ENCODE data around the gene SLC25A21.

Gene SLC25A21

DNA sequence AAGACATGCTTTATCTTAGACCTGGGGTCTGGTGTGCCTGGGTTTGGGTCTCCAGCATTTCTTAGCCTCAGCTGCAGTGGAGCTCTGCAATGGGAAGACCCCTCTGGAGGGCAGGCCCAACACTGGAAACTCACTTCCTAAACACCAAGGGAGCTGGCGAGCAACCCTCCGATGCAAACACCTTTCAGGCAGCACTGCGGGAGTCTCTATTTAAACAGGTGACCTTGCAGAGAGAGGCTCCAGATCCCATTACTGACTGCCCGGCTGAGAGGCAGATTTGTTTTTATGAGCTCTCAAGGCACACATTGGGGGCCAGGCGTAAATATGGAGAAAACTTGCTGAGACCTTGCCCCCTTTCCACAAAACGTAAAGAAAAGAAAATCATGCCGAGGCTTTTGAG, 315.3 kb downstream of the SLC25A21 start:
- no peak for DNase-seq

DNA sequence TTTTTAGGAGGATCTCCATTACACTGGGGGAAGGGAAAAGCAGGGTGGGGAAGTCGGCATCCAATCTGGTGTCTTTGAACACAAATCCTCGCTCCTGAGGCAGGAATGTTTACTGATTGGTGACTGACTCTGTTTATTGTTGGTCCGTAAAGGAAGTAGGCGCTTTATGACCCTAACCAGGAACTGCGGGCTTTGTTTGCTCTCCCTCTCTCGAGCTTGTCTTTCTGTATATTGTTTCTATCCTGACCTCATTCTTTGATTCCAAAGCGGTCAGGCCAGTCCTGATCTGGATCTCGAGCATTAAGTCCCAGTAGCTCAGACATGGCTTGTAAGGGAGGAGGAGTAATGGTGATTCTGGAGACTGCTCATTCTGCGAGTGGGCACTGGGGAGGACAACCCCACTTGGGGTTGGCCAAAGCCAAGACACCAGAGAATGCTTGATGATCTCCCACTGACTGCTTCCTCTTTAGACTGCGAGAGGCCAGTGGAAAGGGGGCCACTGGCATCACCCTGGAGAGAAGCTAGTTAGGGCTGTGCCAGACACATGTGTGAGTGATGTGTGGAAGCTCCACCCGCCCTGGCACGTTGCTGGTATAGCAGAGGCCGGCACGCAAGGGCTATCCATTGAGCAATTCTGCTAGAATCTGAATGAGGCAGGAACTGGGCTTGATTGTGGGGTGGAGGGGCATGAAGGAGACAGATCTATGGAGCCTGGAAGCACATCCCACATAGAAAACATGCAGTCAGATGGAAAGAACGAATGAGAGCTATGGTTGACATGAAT, 316.1 kb downstream of the SLC25A21 start:
- no peak for DNase-seq

DNA sequence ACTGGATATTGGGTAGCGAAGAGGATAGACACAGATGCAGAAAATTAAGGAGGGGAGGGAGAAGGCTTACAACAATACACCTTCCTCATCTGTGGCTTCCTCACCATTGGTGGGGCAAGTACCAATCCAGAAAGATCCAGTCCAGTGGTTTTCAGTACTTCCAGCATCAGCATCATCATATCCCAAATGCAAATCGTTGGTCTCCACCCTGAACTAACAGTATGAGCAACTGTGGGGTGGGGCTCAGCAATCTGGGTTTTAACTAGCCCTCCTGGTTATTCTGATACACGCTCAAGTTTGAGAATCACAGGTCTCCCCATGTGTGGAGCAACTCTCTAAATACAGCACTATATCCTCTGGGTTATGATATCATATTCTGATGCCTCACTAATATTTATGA, 317.0 kb downstream of the SLC25A21 start:
- DNase-seq, result no peak

DNA sequence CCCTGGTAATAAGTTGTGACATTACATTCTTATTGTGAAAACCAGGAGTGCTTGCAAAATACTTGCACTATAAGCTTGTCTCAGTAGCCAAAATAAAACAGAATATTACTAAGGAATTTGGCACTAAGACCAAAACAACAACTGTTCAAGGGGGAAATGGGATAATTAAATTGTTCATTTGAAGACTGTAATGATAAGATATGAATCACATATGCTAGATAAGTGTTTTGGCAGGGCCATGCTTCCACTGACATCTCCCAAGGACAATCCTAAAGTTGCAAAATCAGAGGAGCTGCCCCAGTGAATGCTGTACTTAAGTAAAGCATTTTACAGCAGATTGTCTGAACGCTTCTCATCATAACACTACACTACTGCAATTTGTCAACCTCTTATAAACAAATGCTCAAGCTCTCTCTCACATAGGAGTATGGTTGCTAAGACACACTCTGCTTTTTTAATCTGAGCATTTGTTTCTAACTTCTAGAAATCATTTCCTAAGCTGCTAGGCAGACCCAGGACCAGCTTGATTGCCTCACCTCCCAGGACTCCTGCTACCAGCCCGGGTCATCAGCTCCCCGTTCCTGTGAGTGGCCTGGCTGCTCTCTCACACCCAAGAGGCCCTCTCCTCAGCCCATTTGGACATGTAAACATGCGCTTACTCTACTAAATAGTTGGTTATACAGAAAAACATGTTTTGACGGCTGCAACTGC, 319.3 kb downstream of the SLC25A21 start:
- DNase-seq, result no peak

DNA sequence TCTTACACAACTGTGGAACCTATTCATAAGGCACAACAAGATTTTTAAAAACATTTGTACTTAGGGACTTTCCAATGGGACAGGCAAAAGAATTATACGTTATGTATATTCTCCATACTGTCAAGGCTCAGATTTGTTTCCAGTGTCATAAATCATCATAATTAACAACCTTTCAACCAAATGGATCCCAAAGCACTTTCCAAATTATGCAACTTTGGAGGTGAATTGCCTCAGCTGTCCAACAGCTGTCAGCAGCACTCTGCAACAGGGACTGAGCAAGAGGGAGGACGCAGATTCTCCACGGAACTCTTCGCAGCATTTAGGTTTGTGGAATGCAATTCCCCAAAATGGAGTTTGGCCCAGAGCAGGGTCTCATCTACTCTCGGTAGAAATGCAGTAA, 324.2 kb downstream of the SLC25A21 start:
- no peak for DNase-seq

DNA sequence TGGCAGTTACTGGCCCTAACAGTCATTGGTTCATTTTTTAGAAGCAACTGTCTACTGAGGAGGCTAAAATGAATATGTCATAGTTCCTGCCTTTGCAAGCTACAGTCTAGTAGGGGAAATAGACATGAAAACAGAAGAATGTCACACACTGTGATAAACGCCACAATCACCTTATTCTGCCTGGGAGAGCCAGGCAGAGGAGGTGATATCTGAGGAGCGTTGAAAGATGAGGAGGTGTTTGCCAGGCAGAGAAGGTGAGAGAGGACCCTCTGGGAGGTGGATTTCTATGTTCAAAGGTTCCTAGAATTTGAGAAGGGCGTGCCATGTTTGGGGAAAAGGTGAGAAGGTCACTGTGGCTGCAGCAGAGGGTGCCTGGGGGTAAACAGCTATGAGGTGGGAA, 325.0 kb downstream of the SLC25A21 start:
- no peak for DNase-seq

DNA sequence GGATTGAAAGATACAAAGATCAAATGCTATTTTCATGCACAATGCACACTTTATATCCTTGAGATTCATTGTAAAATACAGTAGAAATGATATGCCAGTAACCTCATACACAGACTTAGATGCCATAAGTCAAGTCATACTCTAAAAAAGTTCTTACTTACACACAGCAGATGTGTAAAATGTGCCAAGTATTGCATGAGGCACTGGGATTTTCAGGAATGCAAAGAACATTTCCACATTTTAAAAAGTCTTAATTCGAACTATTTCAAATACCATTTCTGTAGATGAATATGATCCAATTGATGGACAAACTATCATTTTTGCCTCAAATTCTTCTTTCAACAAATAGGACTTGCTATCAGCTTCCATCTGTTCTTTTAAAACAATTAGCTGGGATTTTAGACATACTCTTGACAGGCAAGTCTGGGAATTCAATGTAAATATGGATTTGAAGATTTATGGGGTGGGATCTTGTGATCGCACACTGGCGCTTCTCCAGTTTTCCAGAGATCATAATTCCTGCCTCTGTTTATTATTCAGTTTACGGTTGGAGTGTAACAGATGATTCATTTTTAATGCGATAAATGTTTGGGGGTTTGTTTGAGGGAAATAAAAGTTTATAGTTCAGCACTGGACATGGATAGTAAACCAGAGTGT, 326.9 kb downstream of the SLC25A21 start:
- DNase-seq, result no peak

DNA sequence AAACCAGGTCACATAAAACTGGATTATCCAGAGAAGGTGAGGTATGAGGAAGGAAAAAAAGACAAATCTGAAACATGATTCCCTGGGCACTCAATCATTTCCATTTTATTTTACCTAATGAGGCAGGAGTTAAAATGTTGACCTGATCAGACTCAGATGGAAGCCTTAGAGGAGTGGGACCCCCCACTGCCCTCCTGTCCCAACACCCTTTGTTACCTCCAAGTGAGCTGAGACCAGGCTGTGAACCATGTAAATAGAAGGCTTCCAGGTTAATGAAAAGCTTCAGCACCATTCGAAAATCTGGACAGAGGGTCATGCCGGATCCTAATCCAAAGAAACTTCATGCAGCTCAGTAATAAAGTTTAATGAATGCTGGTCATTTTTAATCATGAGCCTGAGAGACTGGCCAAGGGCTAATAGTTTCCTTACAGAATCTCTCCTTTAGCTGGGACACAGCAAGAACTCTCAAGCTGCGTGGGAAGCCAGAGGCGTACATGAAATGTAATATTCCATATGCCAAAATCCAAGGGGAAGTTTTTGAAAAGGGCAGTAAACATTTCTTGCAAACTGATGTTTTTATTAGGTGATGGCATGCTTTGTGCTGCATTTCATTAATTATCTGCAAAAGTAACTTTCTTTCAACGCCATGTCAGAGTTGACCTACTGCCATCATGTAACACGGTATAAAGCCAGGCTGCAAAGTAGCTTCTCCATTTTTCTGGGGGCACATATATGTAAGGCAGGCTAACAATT, 327.8 kb downstream of the SLC25A21 start:
- no peak for DNase-seq

DNA sequence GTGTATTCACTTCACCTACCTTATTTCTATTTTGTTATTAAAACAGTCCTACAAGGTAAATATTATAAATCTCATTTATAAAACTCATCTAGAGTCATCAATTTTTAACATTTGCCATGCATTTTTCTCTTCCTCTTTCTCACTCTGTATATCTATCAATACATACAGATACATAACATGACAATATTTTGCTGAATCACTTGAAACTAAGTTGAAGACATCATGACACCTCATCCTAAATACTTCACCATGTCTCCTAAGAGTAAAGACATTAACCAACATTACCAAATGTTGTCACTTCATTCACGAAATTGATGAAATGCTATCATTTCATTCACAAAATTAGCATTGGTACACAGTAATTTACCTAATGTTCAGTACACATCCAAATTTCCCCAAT, 329.0 kb downstream of the SLC25A21 start:
- no peak for DNase-seq

DNA sequence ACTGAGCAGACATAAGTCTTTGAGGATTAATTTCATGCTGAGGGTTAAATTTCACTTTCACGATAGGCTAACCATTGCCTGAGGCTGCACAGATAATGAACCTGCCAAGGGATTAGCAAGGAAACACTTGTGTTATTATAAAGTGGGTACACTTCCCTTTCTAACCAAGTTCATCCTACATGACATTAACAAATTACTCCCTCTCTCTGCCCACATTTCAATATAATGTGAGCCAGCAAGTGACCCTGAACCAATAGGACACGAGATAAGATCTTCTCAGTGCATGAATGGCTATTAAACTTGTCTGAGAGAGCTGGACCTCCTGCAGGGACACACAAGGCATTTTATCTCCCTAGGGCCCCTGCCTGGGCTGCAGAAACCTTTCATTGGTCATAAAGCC, 337.3 kb downstream of the SLC25A21 start:
- no peak for DNase-seq

DNA sequence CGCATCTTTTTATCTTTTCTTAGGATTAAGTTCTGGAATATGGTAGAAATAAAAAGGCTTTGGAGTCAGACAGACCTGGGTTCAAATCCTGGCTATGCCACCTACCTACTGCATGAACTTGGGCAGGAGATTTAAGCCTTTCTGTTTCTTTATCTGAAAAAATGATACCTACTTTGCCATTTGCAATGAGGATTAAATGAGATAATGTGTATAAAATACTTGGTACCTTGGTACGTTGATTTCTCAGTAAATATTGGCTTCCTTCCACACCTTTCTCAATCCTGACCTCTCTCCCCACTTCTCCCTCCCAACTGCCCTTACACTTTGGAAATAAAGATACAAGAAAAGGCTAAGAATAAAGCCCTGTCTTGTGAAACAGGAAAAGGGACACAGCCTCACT, 338.1 kb downstream of the SLC25A21 start:
- DNase-seq, result no peak

DNA sequence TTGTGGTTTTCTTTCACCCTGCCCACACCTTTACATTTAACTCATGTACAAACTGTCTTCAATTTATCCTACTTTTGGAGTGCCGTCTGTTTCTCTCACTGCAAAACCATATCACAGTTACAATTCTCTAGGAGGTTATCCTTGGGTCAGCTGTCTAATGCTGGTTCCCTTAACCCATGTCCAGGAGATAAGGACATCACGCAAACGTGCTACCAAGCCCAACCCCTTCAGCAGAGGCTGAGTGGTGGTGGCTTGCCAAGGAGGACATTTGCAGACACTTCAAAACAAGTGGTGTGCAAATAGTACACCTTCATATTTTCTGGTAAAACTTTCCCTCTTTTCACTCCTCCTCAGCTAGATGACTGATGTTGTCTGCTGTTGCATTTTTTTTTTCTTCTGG, 342.9 kb downstream of the SLC25A21 start:
- DNase-seq, result no peak

DNA sequence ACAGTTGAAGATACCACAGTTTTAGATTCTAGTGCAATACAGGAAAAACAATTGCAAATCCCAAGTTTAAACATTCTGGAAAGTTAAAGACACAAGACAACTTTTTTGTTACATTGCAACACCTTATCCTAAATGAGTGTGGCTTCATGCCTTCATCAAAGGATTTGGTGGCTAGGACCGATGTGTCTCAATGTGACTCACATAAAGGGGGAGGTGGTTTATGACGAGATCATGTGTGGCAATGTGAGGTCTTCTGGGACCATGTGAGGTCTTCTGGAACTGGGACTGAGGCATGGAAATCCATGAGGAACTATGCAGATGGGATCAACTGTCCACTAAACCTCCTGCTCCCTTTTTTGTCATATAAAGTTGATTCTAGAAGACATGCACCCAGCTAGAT, 344.5 kb downstream of the SLC25A21 start:
- no peak for DNase-seq

DNA sequence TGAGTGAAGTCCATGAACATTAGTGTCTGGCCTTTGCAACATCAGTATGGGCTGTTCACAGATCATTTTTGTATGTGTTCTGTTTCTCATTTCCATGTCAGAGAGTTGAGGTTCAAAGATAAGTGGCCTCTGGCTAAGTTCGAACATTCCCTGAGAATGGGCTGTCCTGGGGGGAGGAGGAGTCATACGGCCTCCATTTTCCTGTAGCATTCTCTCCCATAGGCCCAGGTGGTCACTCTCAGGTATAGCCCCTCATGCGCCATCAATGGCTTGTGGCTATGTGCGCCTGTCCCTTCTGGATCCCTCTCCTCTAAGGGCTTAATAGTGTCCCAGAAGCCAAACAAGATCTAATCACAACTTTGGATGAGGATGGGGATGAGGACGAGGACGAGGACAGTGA, 345.8 kb downstream of the SLC25A21 start:
- DNase-seq, result no peak

DNA sequence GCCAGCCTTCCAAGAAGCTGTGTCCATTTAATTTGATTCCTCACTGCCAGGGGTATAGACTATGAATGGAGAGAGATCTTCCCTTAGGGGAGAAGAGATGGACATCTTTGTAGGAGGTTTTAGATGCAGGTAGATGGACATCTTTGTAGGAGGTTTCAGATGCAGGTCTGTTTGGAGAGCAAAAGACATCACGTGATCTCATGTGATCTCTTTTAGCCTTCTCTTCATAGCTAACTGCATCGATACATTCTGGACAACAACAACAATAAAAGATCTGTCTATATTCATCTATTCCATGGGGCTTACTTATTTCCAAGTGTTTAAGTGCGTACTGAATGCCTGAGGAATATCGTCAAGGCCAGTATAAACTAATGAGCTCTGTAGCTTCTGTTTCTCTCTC, 347.6 kb downstream of the SLC25A21 start:
- no peak for DNase-seq

DNA sequence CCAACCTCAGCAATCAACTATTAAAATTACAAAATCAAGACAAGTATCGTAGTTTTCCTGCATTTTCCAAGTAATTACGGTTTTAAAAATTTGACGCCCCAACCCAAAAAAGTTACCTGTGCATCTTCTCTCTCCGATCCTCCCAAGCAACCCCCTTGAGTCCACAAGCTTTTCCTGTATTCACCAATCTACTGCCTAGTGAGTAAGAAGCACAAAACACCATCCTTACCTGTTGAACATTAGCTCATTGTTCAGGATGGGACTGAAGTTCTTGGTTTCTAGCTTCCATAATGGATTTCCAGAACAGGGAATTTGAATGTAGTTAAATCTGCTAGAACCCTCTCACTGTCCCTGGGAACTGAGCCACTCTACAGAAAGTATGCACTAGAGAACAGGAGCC, 348.8 kb downstream of the SLC25A21 start:
- DNase-seq, result no peak

DNA sequence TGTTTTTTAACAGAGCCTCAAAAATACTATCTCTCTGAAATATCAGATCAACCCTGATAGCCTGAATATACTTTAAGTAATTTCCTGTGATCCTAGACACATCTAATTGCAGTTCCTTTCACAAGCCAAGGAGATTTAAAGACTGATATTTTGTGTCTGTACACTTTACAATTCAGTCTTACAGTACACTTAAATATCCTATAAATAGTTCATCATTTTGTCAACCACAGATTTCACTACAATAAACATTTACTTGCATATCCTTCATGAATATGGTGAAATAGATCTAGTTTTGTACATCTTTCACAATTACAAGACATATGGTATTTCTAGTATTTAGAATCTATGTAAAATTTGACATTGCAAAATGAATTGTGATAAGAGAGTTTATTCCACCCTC, 349.7 kb downstream of the SLC25A21 start:
- DNase-seq, result no peak

DNA sequence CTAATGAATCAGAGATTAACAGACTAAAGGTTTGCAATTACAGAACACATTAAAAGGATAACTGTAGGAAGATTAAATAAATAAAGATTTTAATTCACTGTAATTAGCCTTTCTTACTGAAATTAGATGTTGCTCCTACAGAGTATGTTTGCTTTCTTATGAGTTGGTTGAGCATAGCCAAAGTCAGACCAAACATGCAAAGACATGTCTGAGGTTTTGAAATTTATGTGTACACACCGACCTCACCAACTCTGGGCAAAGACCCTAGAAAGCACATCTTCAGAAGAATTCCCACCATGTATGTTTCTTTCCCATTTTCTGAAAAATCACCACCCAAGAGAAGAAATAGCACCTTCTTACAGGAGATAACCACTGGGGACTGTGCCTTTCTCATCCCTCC, 351.5 kb downstream of the SLC25A21 start:
- no peak for DNase-seq

DNA sequence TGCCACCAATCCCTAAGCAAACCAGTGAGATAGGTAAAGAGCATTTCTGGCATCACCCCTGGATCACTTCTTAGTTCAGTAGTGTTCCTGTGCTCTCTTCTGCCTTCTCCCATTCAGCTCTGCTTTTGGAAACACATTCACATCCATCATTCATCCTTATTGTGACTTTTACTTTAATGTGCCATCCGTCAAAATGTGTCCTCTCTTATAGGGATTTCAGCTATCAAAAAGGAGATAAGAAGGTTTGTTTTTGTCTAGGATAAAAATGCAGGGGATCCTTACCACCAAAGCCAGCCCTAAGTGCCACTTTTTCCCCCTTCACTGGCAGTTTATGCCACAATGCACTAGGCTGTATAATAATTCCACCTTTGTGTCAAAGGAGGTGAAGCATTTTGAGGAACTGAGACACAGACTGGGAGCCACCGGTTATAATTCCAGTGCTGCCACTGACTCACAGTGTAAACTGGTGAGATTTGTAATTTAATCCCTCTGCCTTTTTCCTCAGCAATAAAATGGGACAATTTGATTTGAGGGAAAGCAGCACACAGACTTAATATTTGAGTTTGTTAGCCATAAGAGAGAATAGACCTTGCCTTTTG, 352.2 kb downstream of the SLC25A21 start:
- DNase-seq, result no peak

DNA sequence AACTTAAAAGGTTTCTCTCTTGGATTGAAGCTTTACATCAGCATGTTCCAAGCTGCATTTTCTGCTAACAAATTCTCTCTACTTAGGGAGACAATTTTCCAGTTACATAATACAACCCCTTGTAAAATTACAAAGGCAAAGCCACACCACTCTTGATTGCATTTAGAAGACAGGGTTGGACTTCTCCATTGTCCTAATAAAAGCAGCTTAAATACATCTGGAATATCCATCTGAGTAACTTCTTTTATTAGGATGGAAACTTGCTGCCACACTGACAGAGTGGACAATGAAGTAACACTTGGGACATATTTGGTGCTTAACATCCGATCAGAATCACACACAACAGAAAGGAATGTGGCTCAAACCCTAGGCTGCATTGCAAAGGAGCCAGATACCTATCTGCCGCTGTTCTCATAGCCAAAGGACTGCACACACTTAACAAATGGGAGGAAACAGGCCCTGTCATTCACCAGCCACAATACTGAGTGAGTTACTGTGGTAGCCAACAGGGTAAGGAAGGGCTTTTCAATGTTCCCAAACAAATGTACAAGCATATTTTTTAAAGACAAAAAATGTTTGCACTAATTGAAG, 353.5 kb downstream of the SLC25A21 start:
- no peak for DNase-seq

DNA sequence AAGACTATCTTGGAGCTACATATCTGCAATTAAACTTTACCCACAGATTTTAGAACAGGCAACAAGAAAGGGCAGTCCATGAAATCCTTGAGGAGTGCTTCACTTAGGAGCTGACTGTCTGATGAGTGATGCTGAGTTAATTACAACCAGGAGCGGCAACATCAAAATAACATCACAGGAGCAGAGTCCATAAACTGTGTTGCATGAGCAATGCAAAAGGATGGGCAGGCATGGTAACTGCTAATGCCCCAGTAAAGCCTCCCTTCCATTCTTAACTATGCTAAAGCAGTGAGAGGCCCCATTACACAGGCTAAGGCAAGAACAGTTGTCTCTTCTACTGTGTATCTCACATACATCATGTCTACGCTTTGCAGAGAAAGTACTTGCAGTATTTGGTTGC, 354.2 kb downstream of the SLC25A21 start:
- DNase-seq, result no peak

DNA sequence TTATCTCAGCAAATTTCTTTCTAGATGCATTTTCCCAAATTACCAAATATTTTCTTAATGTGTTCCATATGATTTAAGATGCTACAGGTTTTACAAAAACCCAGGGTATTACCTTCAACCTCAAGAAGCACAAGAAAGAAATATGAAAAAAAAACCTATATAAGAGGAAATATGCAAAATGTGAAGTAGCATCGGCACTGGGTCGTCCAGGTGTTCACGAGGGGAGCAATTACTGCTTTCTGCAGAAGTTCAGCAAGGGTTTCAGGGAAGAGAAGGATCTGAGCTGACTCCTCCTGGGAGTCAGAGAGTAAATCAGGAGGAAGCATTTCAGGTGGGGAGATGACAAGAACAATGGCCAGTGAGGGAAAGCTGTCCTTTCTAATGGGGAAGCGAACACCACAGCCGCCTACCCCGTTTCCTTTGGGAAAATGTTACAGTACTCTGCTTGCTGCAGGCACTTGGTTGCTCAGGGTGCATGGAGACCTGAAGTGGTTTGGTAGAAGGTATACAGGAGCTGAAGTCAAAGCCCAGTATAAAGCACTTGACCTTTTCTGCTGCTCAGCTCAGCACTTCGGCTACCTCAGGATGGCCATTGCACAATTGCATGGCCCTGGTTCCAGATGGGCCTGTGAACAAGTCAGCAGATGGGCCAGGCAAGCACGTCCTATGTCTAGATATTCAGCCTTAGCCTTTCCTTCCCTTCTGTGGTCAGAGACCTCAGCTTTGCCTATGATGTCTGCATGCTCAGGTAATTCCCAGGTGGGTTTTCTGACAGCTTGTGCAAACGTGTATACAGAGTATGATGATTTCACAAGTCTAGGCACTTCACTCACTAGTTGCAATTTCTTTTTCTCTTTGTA, 355.1 kb downstream of the SLC25A21 start:
- DNase-seq, result no peak
